ENCODE results near the gene TLCD3A.

TLCD3A gene

DNA sequence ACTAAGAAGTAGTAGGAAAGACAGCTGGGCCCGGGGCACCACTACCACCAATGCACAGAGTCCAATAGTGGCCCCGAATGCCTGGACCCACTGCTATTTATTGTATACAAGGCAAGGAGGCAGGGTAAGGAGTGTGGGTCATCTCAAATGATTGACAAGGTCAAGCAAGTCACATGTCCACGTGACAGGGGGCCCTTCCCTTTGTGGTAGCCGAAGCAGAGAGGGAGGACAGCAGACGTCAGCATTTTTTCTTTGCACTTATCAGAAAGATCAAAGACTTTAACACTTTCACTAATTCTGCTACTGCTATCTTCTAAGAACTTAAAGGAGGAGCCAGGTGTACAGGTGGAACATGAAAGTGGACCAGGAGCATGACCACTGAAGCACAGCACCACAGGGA, 24.3 kb upstream of the TLCD3A start:
- Histone ChIP-seq H3K27ac (ENCODE audit: low read length) (no peak overlapping the region), H3K4me3 (ENCODE audit: low read depth in 1 of 2, low read length in 2 of 2) (no peak overlapping the region), H3K27me3 (ENCODE audit: insufficient read depth, low read length, poor library complexity) (no peaks in the 10 kb centered on the region), H4K20me1 (ENCODE audit: insufficient read depth, low read length) (peaks cover 17% of the 10 kb centered on the region; the same call in 1 of the 2 replicates), H3K36me3 (ENCODE audit: insufficient read depth, low read length) (peaks cover 40% of the 10 kb centered on the region), H3K9me3 (ENCODE audit: insufficient read depth, low read length, severe bottlenecking) (no peaks in the 10 kb centered on the region), H3K79me2 (ENCODE audit: insufficient read depth, low read length) (peaks cover 63% of the 10 kb centered on the region), H3K9ac (ENCODE audit: low read depth, low read length) (no peak overlapping the region), H3K4me1 (ENCODE audit: insufficient read depth, low read length) (peaks cover 12% of the 10 kb centered on the region), H2AFZ (ENCODE audit: low read depth, low read length) (no peak overlapping the region), H3K4me2 (ENCODE audit: insufficient read depth, low read length) (no peak overlapping the region)
- TF ChIP-seq EZH2 (IDR thresholded peaks at IDR 0.05; ENCODE audit: borderline replicate concordance, low read depth, low read length, severe bottlenecking) = no peak
- TF ChIP-seq, protein P1, sequence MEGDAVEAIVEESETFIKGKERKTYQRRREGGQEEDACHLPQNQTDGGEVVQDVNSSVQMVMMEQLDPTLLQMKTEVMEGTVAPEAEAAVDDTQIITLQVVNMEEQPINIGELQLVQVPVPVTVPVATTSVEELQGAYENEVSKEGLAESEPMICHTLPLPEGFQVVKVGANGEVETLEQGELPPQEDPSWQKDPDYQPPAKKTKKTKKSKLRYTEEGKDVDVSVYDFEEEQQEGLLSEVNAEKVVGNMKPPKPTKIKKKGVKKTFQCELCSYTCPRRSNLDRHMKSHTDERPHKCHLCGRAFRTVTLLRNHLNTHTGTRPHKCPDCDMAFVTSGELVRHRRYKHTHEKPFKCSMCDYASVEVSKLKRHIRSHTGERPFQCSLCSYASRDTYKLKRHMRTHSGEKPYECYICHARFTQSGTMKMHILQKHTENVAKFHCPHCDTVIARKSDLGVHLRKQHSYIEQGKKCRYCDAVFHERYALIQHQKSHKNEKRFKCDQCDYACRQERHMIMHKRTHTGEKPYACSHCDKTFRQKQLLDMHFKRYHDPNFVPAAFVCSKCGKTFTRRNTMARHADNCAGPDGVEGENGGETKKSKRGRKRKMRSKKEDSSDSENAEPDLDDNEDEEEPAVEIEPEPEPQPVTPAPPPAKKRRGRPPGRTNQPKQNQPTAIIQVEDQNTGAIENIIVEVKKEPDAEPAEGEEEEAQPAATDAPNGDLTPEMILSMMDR (IDR thresholded peaks at IDR 0.05; ENCODE audit: borderline replicate concordance, extremely low read depth, low read length, poor library complexity, severe bottlenecking) = no peak
- DNase-seq (no peak), ATAC-seq (ENCODE audit: insufficient read depth, low read depth) (no peak)

DNA sequence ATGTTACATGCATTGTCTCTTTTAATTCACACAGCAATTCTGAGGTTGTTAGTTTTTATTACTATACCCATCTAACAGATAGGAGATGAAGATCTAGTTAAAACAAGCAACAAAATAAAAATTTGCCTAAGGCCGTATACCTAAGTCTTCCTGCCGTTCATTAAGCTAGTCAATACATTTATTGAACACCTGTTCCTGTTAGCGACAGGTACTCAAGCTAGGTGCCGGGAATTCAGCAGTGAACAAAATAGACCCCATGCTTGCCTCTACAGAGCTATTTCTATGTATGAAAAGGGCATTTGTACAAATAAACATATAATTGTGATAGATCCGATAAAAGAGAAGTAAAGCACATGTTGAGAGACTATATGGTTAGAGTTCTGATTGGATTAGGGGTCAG, 14.3 kb upstream of the TLCD3A start:
- Histone ChIP-seq H3K4me2 (ENCODE audit: insufficient read depth, low read length) (no peak overlapping the region), H3K9me3 (ENCODE audit: insufficient read depth, low read length, severe bottlenecking) (no peaks in the 10 kb centered on the region), H3K9ac (ENCODE audit: low read depth, low read length) (no peak overlapping the region), H3K79me2 (ENCODE audit: insufficient read depth, low read length) (peaks cover 20% of the 10 kb centered on the region), H3K27me3 (ENCODE audit: insufficient read depth, low read length, poor library complexity) (no peaks in the 10 kb centered on the region), H2AFZ (ENCODE audit: low read depth, low read length) (no peak overlapping the region), H3K4me1 (ENCODE audit: insufficient read depth, low read length) (peaks cover 25% of the 10 kb centered on the region), H3K4me3 (ENCODE audit: low read depth in 1 of 2, low read length in 2 of 2) (no peak overlapping the region), H3K27ac (ENCODE audit: low read length) (no peak overlapping the region), H4K20me1 (ENCODE audit: insufficient read depth, low read length) (no peaks in the 10 kb centered on the region), H3K36me3 (ENCODE audit: insufficient read depth, low read length) (no peaks in the 10 kb centered on the region)
- TF ChIP-seq EZH2 (IDR thresholded peaks at IDR 0.05; ENCODE audit: borderline replicate concordance, low read depth, low read length, severe bottlenecking) = no peak
- TF ChIP-seq, protein P1 (IDR thresholded peaks at IDR 0.05; ENCODE audit: borderline replicate concordance, extremely low read depth, low read length, poor library complexity, severe bottlenecking) = no peak
- ATAC-seq (ENCODE audit: insufficient read depth, low read depth) = no peak
- no peak for DNase-seq

DNA sequence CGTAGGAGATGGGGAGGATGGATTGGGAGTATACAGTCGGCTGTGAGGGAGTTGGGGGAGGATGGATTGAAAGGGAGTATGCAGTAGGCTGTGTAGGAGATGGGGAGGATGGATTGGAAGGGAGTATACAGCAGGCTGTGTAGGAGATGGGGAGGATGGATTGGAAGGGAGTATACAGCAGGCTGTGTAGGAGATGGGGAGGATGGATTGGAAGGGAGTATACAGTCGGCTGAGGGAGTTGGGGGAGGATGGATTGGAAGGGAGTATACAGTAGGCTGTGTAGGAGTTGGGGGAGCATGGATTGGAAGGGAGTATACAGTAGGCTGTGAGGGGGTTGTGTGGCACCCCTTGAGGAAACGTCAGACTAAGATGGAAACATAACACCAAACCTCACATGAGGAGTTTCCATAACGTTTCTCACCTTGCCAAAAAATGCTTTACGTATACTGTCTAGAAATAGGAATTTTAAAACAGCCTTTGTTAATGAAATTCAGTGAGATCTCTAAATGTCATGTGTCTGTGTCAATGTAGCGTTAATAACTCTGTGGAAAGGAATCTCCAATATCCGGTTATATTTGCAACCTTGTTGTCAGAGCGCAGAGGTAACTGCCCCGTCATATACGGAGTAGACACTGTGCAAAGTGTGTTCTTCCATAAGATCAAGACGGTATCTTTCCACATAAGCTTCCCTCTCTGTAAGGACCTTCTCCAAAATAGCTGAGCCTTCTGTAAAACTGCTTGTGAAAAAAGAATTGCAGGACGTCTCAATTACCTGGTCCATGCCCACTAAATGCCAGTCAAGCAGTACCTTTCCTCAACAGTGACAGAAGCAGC, 11.5 kb upstream of the TLCD3A start:
- Histone ChIP-seq H2AFZ (ENCODE audit: low read depth, low read length) (no peak overlapping the region), H3K4me2 (ENCODE audit: insufficient read depth, low read length) (no peak overlapping the region), H4K20me1 (ENCODE audit: insufficient read depth, low read length) (no peaks in the 10 kb centered on the region), H3K4me3 (ENCODE audit: low read depth in 1 of 2, low read length in 2 of 2) (no peak overlapping the region), H3K9me3 (ENCODE audit: insufficient read depth, low read length, severe bottlenecking) (no peaks in the 10 kb centered on the region), H3K27ac (ENCODE audit: low read length) (no peak overlapping the region), H3K36me3 (ENCODE audit: insufficient read depth, low read length) (no peaks in the 10 kb centered on the region), H3K79me2 (ENCODE audit: insufficient read depth, low read length) (no peaks in the 10 kb centered on the region), H3K27me3 (ENCODE audit: insufficient read depth, low read length, poor library complexity) (no peaks in the 10 kb centered on the region), H3K4me1 (ENCODE audit: insufficient read depth, low read length) (peaks cover 3% of the 10 kb centered on the region; the same call in 1 of the 2 replicates), H3K9ac (ENCODE audit: low read depth, low read length) (no peak overlapping the region)
- no peak for ATAC-seq (ENCODE audit: insufficient read depth, low read depth)
- TF ChIP-seq, protein P1 (IDR thresholded peaks at IDR 0.05; ENCODE audit: borderline replicate concordance, extremely low read depth, low read length, poor library complexity, severe bottlenecking) = no peak
- TF ChIP-seq EZH2 (IDR thresholded peaks at IDR 0.05; ENCODE audit: borderline replicate concordance, low read depth, low read length, severe bottlenecking) = no peak
- DNase-seq = no peak

All from DND-41 (cell line).